ENCODE results near the gene PAK5.

The PAK5 gene

GRCh38 chr20:9741996-9742395 is 96.9 kb downstream of the PAK5 start:
- H3K4me3 ChIP-seq (replicated peaks; ENCODE audit: low read depth, low read length) = no peak overlapping the region
- no peak for TF ChIP-seq CTCF (IDR thresholded peaks at IDR 0.05; ENCODE audit: low read depth, low read length, missing control alignments)
- DNase-seq (ENCODE audit: extremely low read depth, low read depth) = no peak

- no peak overlapping the region for H3K4me3 ChIP-seq (replicated peaks; ENCODE audit: low read depth, low read length)
- DNase-seq (ENCODE audit: extremely low read depth, low read depth) = no peak
- no peak for TF ChIP-seq CTCF (IDR thresholded peaks at IDR 0.05; ENCODE audit: low read depth, low read length, missing control alignments)
Measured at GRCh38 chr20:9740486-9740885, 98.4 kb downstream of the PAK5 start.

- no peak for TF ChIP-seq CTCF (IDR thresholded peaks at IDR 0.05; ENCODE audit: low read depth, low read length, missing control alignments)
- DNase-seq (ENCODE audit: extremely low read depth, low read depth) = no peak
- no peak overlapping the region for H3K4me3 ChIP-seq (replicated peaks; ENCODE audit: low read depth, low read length)
Measured at GRCh38 chr20:9739991-9740390, 98.9 kb downstream of the PAK5 start.

DNA sequence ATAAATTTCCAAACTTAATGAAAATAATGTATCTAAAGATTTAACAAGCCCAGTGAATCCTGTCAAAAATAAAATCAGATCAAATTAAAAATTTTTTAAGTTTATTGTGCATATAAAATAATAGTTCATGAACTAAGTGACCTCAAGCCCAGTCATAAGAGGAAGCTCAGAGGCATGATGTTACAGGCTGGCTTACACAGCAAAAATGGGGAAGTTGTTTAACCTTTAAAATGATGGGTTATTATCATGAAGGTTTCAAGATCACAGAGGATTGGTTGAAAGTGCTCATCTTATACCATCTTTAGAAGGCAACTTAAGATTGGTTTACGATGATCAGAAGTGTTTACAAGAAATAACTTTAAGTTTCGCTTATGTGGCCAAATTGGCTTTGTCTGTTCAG is 102.5 kb downstream of the PAK5 start:
- no peak for DNase-seq (ENCODE audit: extremely low read depth, low read depth)
- no peak overlapping the region for H3K4me3 ChIP-seq (replicated peaks; ENCODE audit: low read depth, low read length)
- TF ChIP-seq CTCF (IDR thresholded peaks at IDR 0.05; ENCODE audit: low read depth, low read length, missing control alignments) = no peak

DNA sequence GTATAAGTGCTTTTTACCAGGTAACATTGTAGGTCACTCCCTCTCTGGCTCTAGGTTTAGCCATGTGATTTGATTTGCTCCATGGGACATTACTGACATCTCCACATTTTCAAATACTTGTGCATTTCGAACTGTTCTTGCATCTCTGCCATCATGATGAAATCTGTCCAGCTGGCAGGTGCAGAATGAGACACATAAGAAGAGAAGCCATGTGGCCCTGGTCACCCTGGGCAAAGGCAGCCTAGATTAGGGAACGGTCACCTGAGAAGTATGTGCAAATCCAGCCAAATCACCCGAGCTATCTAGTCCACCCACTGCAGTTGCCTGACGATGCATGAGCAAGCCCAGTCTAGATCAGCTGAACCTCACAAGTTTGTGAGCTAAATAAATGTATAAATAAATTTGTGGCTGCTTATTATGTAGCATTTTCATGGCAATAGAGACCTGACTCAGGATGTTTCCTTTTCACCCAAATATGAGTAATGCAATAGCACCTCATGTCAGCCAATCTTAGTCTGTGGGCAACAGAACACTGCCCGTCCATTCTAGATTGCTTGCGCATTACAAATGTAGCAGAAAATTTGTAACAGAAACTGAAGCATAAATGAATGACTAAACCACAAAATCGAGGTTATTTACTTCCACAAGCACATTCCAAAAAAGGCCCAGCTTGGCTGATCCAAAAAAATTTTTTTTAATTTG is 115.2 kb downstream of the PAK5 start:
- no peak for TF ChIP-seq CTCF (IDR thresholded peaks at IDR 0.05; ENCODE audit: low read depth, low read length, missing control alignments)
- no peak for DNase-seq (ENCODE audit: extremely low read depth, low read depth)
- no peak overlapping the region for H3K4me3 ChIP-seq (replicated peaks; ENCODE audit: low read depth, low read length)

GRCh38 chr20:9711872-9712271 is 127.0 kb downstream of the PAK5 start:
- no peak for DNase-seq (ENCODE audit: extremely low read depth, low read depth)
- TF ChIP-seq CTCF (IDR thresholded peaks at IDR 0.05; ENCODE audit: low read depth, low read length, missing control alignments) = no peak
- no peak overlapping the region for H3K4me3 ChIP-seq (replicated peaks; ENCODE audit: low read depth, low read length)

DNA sequence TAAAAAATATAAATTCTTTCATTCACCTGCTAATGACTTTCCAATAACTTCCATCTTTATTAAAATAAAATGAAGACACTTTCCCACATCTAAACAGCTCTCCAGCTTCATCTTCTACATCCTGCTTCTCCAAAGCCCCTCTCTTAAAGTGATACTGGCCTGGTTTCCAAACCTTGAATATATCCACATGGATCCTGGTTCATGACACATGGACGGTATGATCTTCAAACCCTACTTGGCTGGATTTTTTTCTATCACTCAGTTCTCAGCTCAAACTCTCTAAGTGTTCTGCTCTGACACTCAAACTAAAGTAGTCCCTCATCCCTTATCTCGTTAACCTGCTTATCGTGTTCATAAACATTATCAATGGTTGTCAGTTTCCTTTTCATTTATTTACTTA is 128.2 kb downstream of the PAK5 start:
- H3K4me3 ChIP-seq (replicated peaks; ENCODE audit: low read depth, low read length) = no peak overlapping the region
- no peak for DNase-seq (ENCODE audit: extremely low read depth, low read depth)
- no peak for TF ChIP-seq CTCF (IDR thresholded peaks at IDR 0.05; ENCODE audit: low read depth, low read length, missing control alignments)
